ENCODE measurements around the gene POC1A.
A peak's percentile ranks its signal among the peaks of the same experiment; 100 is the strongest.

POC1A gene

GRCh38 chr3:52124766-52125165 lies 29.5 kb downstream of the POC1A start:
- DNase-seq, result no peak

- no peak for DNase-seq
These were observed 30.1 kb downstream of the POC1A start for GRCh38 chr3:52124126-52124525.

DNA sequence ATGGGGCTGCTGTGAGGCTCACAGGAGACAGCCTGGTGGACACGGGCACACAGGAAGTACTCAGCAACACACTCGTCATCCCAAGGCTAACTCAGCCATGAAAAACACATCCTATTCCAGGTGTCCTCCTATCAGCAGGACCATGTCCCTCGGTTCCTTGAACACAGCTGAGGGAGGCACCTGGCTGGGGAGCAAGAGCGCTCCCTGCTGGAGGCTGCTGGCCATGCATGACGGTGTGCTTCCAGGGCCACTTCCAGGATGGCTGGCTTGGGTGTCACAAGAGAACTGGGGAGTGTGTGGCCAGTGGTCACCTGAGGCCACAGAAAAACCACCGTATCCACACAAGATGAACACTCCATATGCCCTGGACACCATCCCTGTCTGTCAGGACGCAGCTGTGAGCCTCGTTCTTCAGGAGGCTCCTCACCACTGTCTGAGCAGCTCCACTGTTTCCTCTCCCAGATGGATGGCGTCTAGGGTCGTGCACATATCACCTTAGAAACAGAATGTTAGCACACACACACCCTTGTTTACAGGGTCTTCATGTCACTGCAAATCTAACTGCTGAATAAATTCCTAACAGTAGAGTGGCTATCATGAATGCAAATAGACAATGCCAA lies 31.0 kb downstream of the POC1A start:
- peak; percentile 74 for DNase-seq

- DNase-seq, result no peak
These were observed 31.7 kb downstream of the POC1A start for GRCh38 chr3:52122491-52122890.

DNA sequence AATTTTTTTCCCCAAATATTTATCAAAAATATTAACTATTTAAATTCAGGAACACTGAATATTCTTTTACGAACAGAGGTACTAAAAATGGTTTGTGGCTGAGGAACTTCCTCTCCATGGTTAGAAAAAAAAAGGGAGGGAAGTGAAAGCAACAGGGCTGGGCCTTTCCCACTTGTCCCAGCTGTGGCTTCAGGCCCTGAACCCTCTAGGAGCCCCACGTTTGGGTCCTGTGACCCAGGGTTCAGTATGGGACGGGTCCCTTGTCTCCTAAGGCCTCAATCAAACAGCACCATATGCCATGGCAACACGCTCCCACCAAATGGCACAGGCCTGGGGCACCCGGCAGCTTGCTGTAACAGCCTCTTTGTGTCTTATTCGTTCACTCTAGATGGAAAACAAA lies 32.4 kb downstream of the POC1A start:
- no peak for DNase-seq

DNA sequence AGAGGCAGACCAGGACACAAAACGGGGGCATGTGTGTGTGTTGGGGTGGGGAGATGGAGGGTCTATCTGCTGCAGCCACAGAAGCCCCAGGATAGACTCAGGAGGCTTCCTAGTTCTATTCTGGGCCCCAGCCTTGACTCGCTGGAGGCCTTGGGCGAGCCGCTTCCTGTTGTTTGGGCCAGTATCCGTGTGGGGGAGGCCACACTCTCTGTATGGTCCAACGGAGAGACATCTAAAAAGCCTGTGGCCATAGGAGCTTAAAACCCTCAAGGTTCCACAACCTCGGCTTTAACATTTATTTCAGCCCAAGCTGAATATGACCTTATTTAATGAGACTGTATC lies 32.8 kb downstream of the POC1A start:
- DNase-seq, result no peak

DNA sequence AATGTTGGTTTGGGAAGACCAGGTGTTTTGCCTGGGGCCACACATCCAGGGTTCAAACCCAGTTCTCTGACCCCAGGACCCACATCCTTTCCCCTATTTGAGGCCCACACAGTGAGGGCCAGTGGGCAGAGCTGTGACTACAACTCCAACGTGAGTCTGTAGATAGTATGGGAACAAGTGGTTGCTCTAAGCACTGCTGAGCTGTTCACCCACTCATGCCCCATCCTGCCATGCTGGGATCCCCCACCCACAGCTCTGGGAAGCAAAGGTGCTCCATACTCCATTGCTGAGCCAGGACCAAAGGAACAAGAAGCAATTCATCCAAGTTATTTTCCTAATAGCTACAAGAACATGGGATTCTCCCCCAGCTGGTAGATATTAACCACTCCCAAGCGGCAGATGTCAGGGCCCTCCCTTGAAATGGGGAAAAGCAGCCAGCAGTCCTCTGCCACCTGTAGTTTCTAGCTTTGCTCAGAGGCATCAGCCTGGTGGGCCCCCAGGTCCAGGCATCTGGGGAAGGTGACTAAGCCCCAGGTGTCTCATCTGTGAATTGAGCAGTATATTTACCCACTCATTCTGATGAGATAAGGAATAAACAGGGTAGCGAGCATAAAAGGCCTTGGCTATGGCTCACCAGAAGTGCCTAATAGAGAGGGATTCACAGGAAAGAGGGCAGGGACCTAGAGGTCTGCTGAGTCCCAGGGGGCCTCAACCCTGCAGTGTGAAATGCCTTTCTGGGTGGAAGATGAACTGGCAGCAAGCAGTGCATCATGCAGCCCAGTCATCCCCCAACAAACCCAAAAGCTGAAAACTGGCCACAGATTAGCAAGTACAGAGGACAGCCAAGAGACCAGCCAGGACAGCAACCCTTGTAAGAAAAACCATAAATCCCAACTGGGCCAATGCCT lies 33.4 kb downstream of the POC1A start:
- DNase-seq, result no peak

DNA sequence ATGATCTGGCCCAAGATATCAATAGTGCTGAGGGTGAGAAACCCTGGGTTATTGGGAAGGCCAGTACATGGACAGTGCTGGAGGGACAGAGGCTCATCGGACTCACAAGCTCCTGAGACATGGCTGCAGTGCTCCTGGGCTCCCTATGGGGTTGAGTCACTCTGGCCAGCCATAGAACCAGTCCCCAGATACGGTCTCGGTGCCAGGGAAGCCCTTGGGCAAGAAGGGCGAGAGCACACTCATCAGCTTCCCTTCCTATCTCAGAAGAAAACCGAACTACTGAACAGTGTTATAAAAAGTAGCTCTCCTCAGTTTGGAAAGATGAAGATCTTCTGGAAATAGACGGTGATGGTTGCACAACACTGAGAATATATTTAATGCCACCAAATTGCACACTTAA lies 34.4 kb downstream of the POC1A start:
- DNase-seq, result no peak

- DNase-seq, result no peak
These were observed 35.1 kb downstream of the POC1A start for GRCh38 chr3:52119099-52119498.

DNA sequence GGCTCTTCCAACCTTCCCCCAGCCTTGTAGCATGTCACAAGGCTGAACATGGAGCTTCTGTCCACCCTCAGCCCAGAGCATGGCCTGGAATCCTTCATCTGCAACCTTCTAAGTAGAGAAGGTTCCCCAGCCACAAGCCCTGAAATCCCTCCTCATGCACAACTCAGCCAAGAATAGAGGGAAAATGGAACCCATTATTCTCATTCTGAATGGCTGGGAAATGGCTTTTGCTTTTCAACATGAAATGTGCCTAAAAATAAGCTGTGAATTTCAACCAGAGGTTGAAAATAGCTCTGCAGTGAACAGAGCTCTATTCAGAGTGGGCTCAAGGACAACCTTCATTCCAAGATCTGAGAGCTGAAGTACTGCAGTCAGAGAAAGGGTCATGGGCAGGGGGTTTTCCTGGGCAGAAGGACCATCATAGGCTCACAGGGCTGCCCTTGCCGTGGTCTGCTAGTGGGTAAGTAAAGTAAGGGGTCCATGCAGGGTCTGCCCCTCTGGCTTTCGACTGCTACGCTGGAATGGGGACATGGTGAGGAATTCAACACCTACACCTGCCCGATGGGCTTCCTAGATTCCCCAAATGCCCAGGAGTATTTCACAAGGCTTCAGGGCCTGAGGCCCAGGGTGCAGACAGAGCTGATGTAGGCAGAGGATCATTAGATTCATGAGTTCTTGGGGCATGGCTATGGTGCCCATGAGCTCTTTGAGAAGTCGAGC lies 35.9 kb downstream of the POC1A start:
- no peak for DNase-seq

DNA sequence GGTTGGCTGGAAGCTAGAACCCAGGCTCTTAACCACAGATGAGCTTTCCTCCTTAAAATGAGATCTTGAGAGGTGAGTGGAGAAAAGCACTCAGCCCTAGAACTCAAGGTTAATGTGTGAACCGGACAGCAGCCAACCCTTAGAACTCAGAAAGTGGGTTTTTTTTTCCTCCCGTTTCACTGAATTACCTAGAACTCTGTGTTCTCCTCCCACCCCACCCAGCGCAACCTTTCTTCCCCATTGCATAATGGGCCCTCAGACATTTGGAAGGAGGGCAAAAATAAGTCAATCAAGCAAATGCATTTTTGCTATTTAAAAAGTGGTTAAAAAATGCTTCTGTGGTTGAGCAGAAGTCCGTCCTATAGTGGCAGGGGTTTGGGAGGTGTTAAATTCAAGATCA lies 36.7 kb downstream of the POC1A start:
- no peak for DNase-seq

DNA sequence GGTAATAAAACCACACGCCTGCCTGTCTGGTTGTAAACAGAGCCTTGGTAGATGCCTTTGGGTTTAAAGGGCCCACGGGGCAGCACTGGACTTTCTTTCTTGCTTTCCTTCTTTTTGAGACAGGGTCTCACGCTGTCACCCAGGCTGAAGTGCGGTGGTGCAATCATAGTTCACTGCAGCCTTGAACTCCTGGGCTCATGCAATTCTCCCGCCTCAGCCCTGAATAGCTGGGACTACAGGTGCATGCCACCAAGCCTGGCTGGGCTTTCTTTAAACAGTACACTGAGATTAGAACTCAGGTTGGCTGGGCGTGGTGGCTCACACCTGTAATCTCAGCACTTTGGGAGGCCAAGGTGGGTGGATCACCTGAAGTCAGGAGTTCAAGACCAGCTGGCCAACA lies 42.2 kb downstream of the POC1A start:
- no peak for DNase-seq

DNA sequence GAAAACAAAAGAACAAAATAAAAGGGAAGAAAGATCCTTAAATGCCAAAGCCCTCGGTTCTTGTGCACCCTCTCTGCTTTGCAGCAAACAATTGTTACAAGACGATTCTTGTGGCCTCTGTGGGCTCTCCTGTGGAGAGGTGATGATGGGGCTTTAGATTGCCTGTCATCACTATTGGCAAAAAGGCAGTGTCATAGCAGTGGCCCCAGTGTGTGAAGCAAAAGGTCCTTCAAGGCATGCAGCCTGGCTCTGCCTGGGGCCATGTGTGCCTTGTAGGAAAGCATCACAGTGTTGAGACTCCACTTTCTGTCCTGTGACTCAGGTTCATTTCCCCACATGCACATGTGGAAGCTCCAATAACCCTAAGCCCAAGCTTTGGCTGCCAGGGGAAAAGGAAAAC lies 43.7 kb downstream of the POC1A start:
- DNase-seq, result no peak

GRCh38 chr3:52109611-52110301 lies 44.5 kb downstream of the POC1A start:
- no peak for DNase-seq

DNA sequence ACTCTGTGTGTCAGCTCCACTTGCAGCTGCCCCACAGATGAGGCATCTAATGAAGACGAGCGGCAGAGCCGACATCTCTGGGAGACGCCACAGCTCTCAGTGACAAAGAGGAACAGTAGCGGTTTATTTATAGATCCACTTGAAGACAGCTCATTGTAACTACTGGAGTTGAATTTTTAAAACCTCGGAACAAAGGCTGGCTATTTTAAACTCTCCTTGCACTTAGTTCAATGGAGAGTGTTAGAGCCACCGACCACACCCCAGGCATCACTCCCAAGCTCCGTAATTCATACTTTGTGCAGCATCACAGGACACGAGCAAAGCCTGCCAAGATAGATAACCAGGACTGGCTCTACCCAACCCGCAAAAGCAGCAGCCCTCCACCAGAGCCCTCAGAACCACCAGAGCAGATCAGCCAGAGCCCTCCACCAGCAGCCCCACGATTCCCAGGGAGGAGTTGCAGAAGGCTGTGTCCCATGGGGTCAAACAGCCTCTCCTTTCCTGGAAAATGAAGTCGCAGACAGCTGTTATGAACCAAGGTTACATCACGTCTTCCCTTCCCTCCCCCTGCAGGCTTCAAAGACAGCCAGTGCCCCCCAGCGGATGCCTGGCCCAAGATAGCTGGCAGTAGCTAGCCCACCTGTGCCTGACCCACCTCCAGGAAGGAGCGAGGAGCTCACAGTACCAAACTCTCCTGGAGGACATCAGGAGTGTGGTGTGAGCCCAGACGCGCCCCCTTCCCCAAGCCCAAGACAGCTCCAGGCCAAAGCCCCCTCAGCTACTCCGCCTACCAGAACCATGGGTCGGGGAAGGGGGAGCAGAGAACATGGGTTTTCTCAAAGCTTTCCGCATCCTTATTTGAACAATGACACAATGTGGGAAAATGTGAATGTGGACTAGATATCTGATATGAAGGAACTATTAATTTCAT lies 45.7 kb downstream of the POC1A start:
- no peak for DNase-seq

DNA sequence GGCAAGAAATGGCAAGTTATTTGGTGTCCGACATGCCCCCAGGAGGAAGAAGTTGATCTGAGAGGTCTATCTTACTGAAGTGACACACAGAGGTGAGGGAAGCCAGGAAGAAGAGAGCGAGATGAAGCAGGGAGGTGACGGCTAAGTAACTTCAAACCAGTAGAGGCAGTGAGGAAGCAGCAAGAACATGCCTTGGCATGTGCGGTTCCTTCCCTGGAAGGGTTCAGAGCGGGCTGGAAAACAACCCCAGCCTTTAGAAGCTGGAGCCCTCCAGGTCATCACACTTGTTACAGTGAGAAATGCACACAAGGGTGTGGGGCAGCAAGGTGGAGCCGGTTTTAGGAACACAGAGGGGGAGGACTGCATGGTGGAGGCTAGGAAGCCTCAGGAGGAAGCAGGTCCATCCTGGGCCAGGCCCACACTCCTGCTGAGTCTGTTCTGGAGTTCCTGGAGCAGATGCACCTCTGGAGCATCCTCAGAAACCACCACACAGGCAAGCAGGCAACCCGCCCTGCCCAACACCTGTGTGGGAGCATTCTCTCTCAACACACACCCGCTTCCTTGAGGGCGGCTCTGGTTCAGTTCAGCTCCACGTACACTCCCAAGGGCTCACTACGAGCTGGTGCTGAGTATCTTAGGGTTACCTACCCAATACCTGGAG lies 47.1 kb downstream of the POC1A start:
- no peak for DNase-seq

- no peak for DNase-seq
These were observed 49.3 kb downstream of the POC1A start for GRCh38 chr3:52104684-52105640.

DNA sequence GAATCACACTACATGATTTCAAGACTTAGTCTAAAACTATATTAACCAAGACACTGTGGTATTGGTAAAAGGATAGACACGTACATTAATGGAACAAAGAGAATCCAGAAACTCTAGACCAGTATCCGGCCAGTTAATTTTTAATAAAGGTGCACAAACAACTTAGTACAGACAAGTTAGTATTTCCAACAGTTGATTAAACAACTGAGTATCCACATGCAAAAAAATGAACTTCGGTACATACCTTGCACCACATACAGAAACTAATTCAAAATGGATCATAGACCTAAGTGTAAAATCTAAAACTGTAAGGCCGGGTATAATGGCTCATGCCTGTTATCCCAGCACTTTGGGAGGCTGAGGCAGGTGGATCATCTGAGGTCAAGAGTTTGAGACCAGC lies 51.3 kb downstream of the POC1A start:
- no peak for DNase-seq

- no peak for DNase-seq
These were observed 55.2 kb downstream of the POC1A start for GRCh38 chr3:52099001-52099401.

DNA sequence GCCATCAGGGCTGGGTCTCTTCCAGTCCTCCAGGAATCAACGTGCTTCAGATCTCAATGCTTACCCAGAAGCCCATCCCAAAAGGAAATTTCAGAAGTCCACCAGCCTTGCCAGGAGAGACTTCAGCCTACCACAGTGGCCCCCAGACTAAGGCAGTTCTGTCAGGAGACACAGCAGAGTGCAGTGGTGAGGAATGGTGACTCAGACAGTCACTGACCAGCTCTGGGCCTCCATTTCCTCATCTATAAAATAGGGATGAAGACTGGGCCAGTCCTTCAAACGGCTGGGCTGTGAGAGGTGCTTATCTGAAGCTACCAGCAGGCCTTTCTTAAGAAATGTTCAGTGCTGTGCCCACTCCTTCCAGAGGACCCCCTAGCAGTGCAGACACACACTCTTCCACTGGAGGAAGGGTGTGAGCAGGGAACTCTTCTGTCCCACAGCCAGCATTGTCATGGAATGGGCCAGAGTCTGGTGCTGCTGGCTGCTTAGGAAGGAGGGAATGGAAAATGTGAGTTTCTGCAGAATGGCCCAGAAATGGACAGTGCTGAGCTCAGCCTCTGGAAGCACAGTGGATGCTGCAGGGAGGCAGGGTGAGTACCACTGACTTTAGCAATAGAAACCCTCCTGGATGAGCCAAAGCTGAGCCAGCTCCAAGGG lies 56.2 kb downstream of the POC1A start:
- DNase-seq, result no peak

Data from stimulated activated CD4-positive, alpha-beta T cell treated with anti-CD3 and anti-CD28 coated beads, Interleukin-15, amount 100 ng/mL, for 24 hours (primary cell).